Suppressor macrophage (primary cell): Measurements from ENCODE around the gene MYL12B.
A peak's percentile ranks its signal among the peaks of the same experiment; 100 is the strongest.
"Not testable (repeated sequence)": the region's sequence is repeated elsewhere in the genome, so short reads cannot be mapped to it uniquely, and the experiment has no call there.

Experiments used
- DNase-seq, 4 experiments: peaks; one replicate each; pipeline ENCODE4 v3.0.0-alpha.2; 2020 to 2022

The MYL12B gene

GRCh38 chr18:3304832-3305231, 42.9 kb downstream of the MYL12B start:
- no peak for DNase-seq

GRCh38 chr18:3305354-3305762, 43.4 kb downstream of the MYL12B start:
- peak; percentile 22 to 67 (median 36) for DNase-seq

- DNase-seq = peak in 2 of 4 experiments; percentile 13 to 15
Measured at GRCh38 chr18:3305933-3306332, 44.0 kb downstream of the MYL12B start.

GRCh38 chr18:3306391-3306790, 44.5 kb downstream of the MYL12B start:
- DNase-seq = no peak

GRCh38 chr18:3313685-3314084, 51.8 kb downstream of the MYL12B start:
- no peak for DNase-seq

- not testable (repeated sequence) for DNase-seq
Measured at GRCh38 chr18:3315344-3315743, 53.4 kb downstream of the MYL12B start.

GRCh38 chr18:3319399-3319798, 57.5 kb downstream of the MYL12B start:
- no peak for DNase-seq

- DNase-seq = no peak
Measured at GRCh38 chr18:3319894-3320454, 58.0 kb downstream of the MYL12B start.

- DNase-seq = peak; percentile 8 to 49 (median 14)
Measured at GRCh38 chr18:3321133-3321812, 59.3 kb downstream of the MYL12B start.

- peak; percentile 12 to 53 (median 28) for DNase-seq
Measured at GRCh38 chr18:3323900-3324299, 62.0 kb downstream of the MYL12B start.
